Aorta (tissue), 5 donors: Measurements from ENCODE around the gene LRSAM1. TPM values are rescaled to one million over a fixed set of nuclear protein-coding genes. Genes with fewer than 3 reads are reported as not detected.

Source experiments
- ATAC-seq: fragments of 200-7000 bp; cut with Tn5 transposase; one replicate; pipeline ENCODE4 v1.9.1; 2022; ENCODE audit warnings: moderate library complexity; ENCODE audit not compliant: low FRiP score
- DNase-seq, 2 donors: peaks; one replicate each; pipeline ENCODE4 v3.0.0-alpha.2; 2020
- H3K27ac ChIP-seq, 2 donors: one replicate each; pipeline ENCODE4 v1.5.1; 2013; ENCODE audit warnings: low read length in 2 of 2, mild to moderate bottlenecking in 2 of 2, moderate library complexity in 2 of 2, control low read depth in 1 of 2, inconsistent platforms in 1 of 2, low read depth in 1 of 2
- H3K27me3 ChIP-seq, 2 donors: one replicate each; pipeline ENCODE4 v1.6.1; 2013; ENCODE audit warnings: control low read depth in 1 of 2, low read length in 1 of 2, mild to moderate bottlenecking in 1 of 2, moderate library complexity in 1 of 2; ENCODE audit not compliant: insufficient read depth in 2 of 2, control insufficient read depth in 1 of 2
- H3K36me3 ChIP-seq, 2 donors: one replicate each; pipeline ENCODE4 v1.6.1; 2013; ENCODE audit warnings: control low read depth in 1 of 2, low read length in 1 of 2, mild to moderate bottlenecking in 1 of 2; ENCODE audit not compliant: insufficient read depth in 2 of 2, control insufficient read depth in 1 of 2
- H3K4me1 ChIP-seq, 2 donors: one replicate each; pipeline ENCODE4 v1.6.1; 2013; ENCODE audit warnings: low read length in 2 of 2, control low read depth in 1 of 2, mild to moderate bottlenecking in 1 of 2, moderate library complexity in 1 of 2; ENCODE audit not compliant: insufficient read depth in 2 of 2, control insufficient read depth in 1 of 2
- H3K4me3 ChIP-seq, 2 donors: one replicate each; pipeline ENCODE4 v1.5.1; 2013; ENCODE audit warnings: low read length in 2 of 2, control low read depth in 1 of 2, mild to moderate bottlenecking in 1 of 2
- H3K9me3 ChIP-seq: one replicate; pipeline ENCODE4 v1.6.1; 2013; ENCODE audit warnings: mild to moderate bottlenecking, low read length; ENCODE audit not compliant: control insufficient read depth
- WGBS, 2 donors: extraction: QIAGEN DNeasy Blood & Tissue Kit; methylation state at CpG; one replicate each; pipeline ENCODE4 v1.1.7; 2013; 5-methylcytosine and 5-hydroxymethylcytosine counted together
- intact Hi-C, 2 donors: fragments of 100-400 bp; cut with DNase I; formaldehyde crosslinking; loops; one replicate each; pipeline versions ENCODE4 v1.14.2 to v1.15.0; 2022
- polyA plus RNA-seq, 2 donors: library from polyadenylated mRNA; stranded (reverse); fragments of 200-250 nt; gene quantifications; one replicate each; pipeline ENCODE4 v1.2.3, GENCODE V29; 2013
- total RNA-seq, 2 donors: library from RNA; stranded (reverse); fragmentation: NEBNext Ultra II Directional; extraction: Animal tissue kit (Norgen Biotek cat#: 25700); gene quantifications; one replicate each; pipeline ENCODE4 v1.2.1, GENCODE V29; 2021
- donor health status: healthy with polysubstance abuse.
- donor health status: Bipolar disorder and iron deficiency.
- donor health status: DM: no; HTN: no; CAD: no.
- donor health status: DM: no; HTN: no; CAD: no.
- donor health status: DM: yes; HTN: yes; CAD: no.

LRSAM1 gene
- total and polyA plus RNA-seq, 4 donors, result 9.3 to 38.8 (median 22.0) TPM

GRCh38 chr9:127550282-127550681 lies 99.0 kb downstream of the LRSAM1 start:
- intact Hi-C loops, result no loop called here
- no peaks in the 10 kb centered on the region for H3K36me3 ChIP-seq
- no peaks in the 10 kb centered on the region for H3K4me1 ChIP-seq
- H3K27ac ChIP-seq, result no peak overlapping the region
- ATAC-seq (no peak), DNase-seq (no peak)
- no peaks in the 10 kb centered on the region for H3K27me3 ChIP-seq
- no peak overlapping the region for H3K4me3 ChIP-seq
- 96% methylated on average over 1 of the region's 1 CpG for WGBS, 2 donors
- no peaks in the 10 kb centered on the region for H3K9me3 ChIP-seq

- no peaks in the 10 kb centered on the region for H3K9me3 ChIP-seq
- no peak overlapping the region for H3K27ac ChIP-seq
- no peaks in the 10 kb centered on the region for H3K4me1 ChIP-seq
- no peak for ATAC-seq
- intact Hi-C loops, result no loop called here
- no peak overlapping the region for H3K4me3 ChIP-seq
- H3K36me3 ChIP-seq, result no peaks in the 10 kb centered on the region
- DNase-seq, result no peak
- WGBS, 2 donors, result 89 to 91% methylated on average over 14 of the region's 14 CpGs
- no peaks in the 10 kb centered on the region for H3K27me3 ChIP-seq
Measured at GRCh38 chr9:127550751-127551150, 99.4 kb downstream of the LRSAM1 start.

Other genes starting within 250 kb of the LRSAM1 start
- gene GARNL3, start 186.7 kb upstream of the LRSAM1 start, total RNA-seq, result 10 to 100 TPM; 59.1 to 70.9 TPM
- 10 to 100 TPM in 1 of 2 donors, 1 to 10 TPM in 1; 6.3 to 26.6 TPM for gene GARNL3, start 186.7 kb upstream of the LRSAM1 start, polyA plus RNA-seq
- 10 to 100 TPM; 15.3 to 21.0 TPM for gene SLC2A8, start 54.3 kb upstream of the LRSAM1 start, total RNA-seq
- gene SLC2A8, start 54.3 kb upstream of the LRSAM1 start, polyA plus RNA-seq, result 10 to 100 TPM in 1 of 2 donors, 1 to 10 TPM in 1; 9.9 to 30.5 TPM
- gene ZNF79, start 27.1 kb upstream of the LRSAM1 start, total RNA-seq, result 10 to 100 TPM in 1 of 2 donors, 1 to 10 TPM in 1; 7.5 to 10.3 TPM
- gene ZNF79, start 27.1 kb upstream of the LRSAM1 start, polyA plus RNA-seq, result 1 to 10 TPM; 1.0 to 1.9 TPM
- 100 to 1,000 TPM; 875 to 907 TPM for gene RPL12, start 104 bp upstream of the LRSAM1 start, total RNA-seq
- gene RPL12, start 104 bp upstream of the LRSAM1 start, polyA plus RNA-seq, result 1,000 to 10,000 TPM; 2,932 to 3,006 TPM
- 10 to 100 TPM; 50.0 to 69.0 TPM for gene STXBP1, start 160.8 kb downstream of the LRSAM1 start, total RNA-seq
- gene STXBP1, start 160.8 kb downstream of the LRSAM1 start, polyA plus RNA-seq, result 10 to 100 TPM in 1 of 2 donors, 1 to 10 TPM in 1; 6.6 to 20.7 TPM